Type B pancreatic cell (in vitro differentiated cells): ENCODE measurements around the gene SYTL2. TPM values are rescaled to one million over a fixed set of nuclear protein-coding genes. Genes with fewer than 3 reads are reported as not detected.

Source experiments
- DNase-seq: peaks from one replicate; pipeline ENCODE4 v3.0.0; 2021; ENCODE audit warnings: mixed read lengths; ENCODE audit not compliant: unreplicated experiment; ENCODE audit errors: extremely low spot score
- H3K27ac Mint-ChIP-seq: 2 replicates; pipeline ENCODE4 v1.8.0; 2021; ENCODE audit warnings: mild to moderate bottlenecking, mixed read lengths
- H3K27me3 Mint-ChIP-seq: 2 replicates; pipeline ENCODE4 v1.8.0; 2021; ENCODE audit warnings: mixed read lengths
- H3K36me3 Mint-ChIP-seq: 2 replicates; pipeline ENCODE4 v1.8.0; 2021; ENCODE audit warnings: mixed read lengths
- H3K4me1 Mint-ChIP-seq: one replicate; pipeline ENCODE4 v1.8.0; 2021; ENCODE audit warnings: mixed read lengths; ENCODE audit not compliant: unreplicated experiment
- H3K4me3 Mint-ChIP-seq: 2 replicates; pipeline ENCODE4 v1.8.0; 2021; ENCODE audit warnings: mild to moderate bottlenecking, mixed read lengths
- H3K9me3 Mint-ChIP-seq: 2 replicates; pipeline ENCODE4 v1.8.0; 2021; ENCODE audit warnings: mixed read lengths
- CTCF ChIP-seq: fragments of 200-600 bp; sonication (generic); conservative IDR thresholded peaks from 2 replicates; pipeline ENCODE4 v1.5.0; 2021; ENCODE audit warnings: antibody characterized with exemption, mild to moderate bottlenecking
- total RNA-seq: library from RNA; stranded (reverse); gene quantifications from 2 replicates; pipeline ENCODE4 v1.2.1, GENCODE V29; 2021; ENCODE audit warnings: low replicate concordance

SYTL2 gene
- total RNA-seq, 1 donor from 2014 or later, result 30.6 TPM

- H3K9me3 Mint-ChIP-seq, result peaks cover 16% of the 10 kb centered on the region
- no peak for TF ChIP-seq CTCF
- no peaks in the 10 kb centered on the region for H3K36me3 Mint-ChIP-seq
- H3K4me1 Mint-ChIP-seq, result no peaks in the 10 kb centered on the region
- no peaks in the 10 kb centered on the region for H3K27me3 Mint-ChIP-seq
- H3K27ac Mint-ChIP-seq, result no peak overlapping the region
- H3K4me3 Mint-ChIP-seq, result no peak overlapping the region
- no peak for DNase-seq
Observed at GRCh38 chr11:85767246-85767945, 43.5 kb downstream of the SYTL2 start.

GRCh38 chr11:85766721-85767161 is 44.2 kb downstream of the SYTL2 start:
- peaks cover 16% of the 10 kb centered on the region for H3K9me3 Mint-ChIP-seq
- no peaks in the 10 kb centered on the region for H3K36me3 Mint-ChIP-seq

GRCh38 chr11:85764796-85765195 is 46.1 kb downstream of the SYTL2 start:
- no peak overlapping the region for H3K27ac Mint-ChIP-seq
- no peaks in the 10 kb centered on the region for H3K27me3 Mint-ChIP-seq
- no peaks in the 10 kb centered on the region for H3K36me3 Mint-ChIP-seq
- no peak for TF ChIP-seq CTCF
- H3K9me3 Mint-ChIP-seq, result peaks cover 9% of the 10 kb centered on the region
- H3K4me1 Mint-ChIP-seq, result peaks cover 7% of the 10 kb centered on the region
- DNase-seq, result no peak
- no peak overlapping the region for H3K4me3 Mint-ChIP-seq

More at GRCh38 chr11:85766721-85767161, 44.2 kb downstream of the SYTL2 start:
- Mint-ChIP-seq H3K27ac (no peak overlapping the region), H3K27me3 (no peaks in the 10 kb centered on the region), H3K4me3 (no peak overlapping the region), H3K4me1 (no peaks in the 10 kb centered on the region)
- no peak for TF ChIP-seq CTCF
- no peak for DNase-seq

GRCh38 chr11:85762226-85762625 is 48.7 kb downstream of the SYTL2 start:
- Mint-ChIP-seq H3K4me3 (no peak overlapping the region), H3K27ac (no peak overlapping the region), H3K9me3 (no peaks in the 10 kb centered on the region), H3K4me1 (peaks cover 18% of the 10 kb centered on the region), H3K36me3 (no peaks in the 10 kb centered on the region), H3K27me3 (no peaks in the 10 kb centered on the region)
- TF ChIP-seq CTCF, result no peak
- no peak for DNase-seq

- no peaks in the 10 kb centered on the region for H3K36me3 Mint-ChIP-seq
Observed at GRCh38 chr11:85759915-85760314, 51.0 kb downstream of the SYTL2 start.

More at GRCh38 chr11:85759915-85760314, 51.0 kb downstream of the SYTL2 start:
- Mint-ChIP-seq H3K27ac (no peak overlapping the region), H3K4me1 (peaks cover 18% of the 10 kb centered on the region), H3K27me3 (no peaks in the 10 kb centered on the region), H3K4me3 (no peak overlapping the region), H3K9me3 (no peaks in the 10 kb centered on the region)
- no peak for DNase-seq
- TF ChIP-seq CTCF, result no peak
